ENCODE results near the gene HPCA.

- TF ChIP-seq, protein P1, sequence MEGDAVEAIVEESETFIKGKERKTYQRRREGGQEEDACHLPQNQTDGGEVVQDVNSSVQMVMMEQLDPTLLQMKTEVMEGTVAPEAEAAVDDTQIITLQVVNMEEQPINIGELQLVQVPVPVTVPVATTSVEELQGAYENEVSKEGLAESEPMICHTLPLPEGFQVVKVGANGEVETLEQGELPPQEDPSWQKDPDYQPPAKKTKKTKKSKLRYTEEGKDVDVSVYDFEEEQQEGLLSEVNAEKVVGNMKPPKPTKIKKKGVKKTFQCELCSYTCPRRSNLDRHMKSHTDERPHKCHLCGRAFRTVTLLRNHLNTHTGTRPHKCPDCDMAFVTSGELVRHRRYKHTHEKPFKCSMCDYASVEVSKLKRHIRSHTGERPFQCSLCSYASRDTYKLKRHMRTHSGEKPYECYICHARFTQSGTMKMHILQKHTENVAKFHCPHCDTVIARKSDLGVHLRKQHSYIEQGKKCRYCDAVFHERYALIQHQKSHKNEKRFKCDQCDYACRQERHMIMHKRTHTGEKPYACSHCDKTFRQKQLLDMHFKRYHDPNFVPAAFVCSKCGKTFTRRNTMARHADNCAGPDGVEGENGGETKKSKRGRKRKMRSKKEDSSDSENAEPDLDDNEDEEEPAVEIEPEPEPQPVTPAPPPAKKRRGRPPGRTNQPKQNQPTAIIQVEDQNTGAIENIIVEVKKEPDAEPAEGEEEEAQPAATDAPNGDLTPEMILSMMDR (IDR thresholded peaks at IDR 0.05 in 8 of 11, conservative IDR thresholded peaks at IDR 0.05 in 3 of 11), result no peak
- TF ChIP-seq POLR2AphosphoS5 (IDR thresholded peaks at IDR 0.05), result no peak
These were observed 14.7 kb upstream of the HPCA start for GRCh38 chr1:32871364-32872191.
